ENCODE data around the gene ALOX15.
"Not testable (repeated sequence)": the region's sequence is repeated elsewhere in the genome, so short reads cannot be mapped to it uniquely, and the experiment has no call there.

ALOX15 gene

GRCh38 chr17:4592240-4593005 is 49.1 kb downstream of the ALOX15 start:
- DNase-seq, result no peak

DNA sequence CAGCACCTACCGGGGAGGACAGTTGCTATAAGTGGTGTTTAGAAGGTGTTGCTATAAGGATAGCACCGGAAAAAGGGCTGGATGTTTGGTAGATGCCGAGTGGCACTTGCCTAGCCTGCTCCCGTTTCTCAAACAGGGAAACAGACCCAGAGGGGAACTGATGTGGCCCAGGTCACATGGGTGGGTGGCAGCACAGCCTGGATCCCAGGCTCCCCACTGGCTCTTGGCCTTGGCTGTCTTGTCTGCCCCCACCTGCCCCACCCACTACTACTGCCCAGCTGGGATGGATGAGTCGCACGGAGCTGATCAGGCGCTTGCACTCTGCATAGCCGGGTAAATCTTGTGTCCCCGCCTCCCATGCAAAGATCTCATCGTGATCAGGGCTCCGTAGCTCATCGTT is 49.9 kb downstream of the ALOX15 start:
- no peak for DNase-seq

DNA sequence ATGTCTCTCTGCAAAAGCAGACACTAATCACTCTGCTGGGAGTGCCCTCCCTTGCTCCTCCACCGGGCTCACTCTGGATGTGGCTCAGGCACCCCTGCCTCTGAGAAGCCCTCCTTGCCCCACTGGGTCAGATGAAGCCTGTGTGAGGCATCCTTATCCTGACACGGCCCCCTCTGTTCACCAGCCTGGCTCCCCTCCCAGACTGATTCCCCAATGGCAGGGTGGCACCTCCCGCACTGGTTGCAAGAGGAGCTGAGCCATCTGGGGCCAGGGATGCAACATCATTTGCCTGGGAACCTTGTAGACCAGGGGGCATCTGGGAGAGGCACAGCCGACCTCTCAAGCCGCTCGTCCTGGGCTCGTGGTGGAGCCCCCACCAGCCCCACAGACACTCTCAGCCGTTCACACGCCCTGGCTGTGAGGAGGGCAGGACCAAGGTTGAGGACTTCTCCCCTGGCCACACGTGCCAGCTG is 50.5 kb downstream of the ALOX15 start:
- DNase-seq, result no peak

GRCh38 chr17:4590042-4590441 is 51.4 kb downstream of the ALOX15 start:
- DNase-seq, result not testable (repeated sequence)

DNA sequence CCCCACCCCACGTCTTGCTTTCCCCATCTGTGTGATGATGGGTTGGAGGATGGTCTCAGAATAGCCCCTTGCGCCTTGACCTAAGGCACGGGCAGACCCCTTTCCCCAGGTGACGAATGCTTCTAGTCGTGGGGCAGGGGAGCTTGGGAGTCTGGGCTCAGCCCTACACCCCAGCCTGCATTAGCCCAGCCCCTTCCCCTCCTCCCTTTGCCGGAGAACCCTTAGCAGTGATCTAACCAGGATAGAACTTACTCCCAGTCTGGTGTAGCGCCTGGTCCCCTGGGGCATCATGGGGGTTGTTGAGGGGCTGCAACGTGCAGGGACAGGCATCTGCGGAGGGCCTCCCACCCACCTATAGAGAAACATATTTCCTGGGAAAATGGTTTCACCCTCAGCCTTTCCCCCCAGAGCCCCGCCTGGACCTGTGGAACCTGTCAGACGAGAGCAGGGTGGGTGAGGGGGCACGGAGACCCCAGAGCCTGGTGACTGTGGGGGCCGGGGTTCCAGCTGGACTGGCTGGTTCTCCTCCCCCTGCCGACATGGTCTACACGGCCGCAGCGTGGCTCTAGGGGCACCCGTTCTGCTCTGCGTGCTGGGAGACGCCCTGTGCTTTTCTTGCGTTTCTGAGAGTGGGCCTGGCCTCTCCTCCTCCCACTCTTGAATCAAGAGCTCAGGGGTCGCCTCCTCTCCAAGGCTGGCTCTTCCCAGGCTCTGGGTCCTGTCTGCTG is 52.4 kb downstream of the ALOX15 start:
- no peak for DNase-seq

DNA sequence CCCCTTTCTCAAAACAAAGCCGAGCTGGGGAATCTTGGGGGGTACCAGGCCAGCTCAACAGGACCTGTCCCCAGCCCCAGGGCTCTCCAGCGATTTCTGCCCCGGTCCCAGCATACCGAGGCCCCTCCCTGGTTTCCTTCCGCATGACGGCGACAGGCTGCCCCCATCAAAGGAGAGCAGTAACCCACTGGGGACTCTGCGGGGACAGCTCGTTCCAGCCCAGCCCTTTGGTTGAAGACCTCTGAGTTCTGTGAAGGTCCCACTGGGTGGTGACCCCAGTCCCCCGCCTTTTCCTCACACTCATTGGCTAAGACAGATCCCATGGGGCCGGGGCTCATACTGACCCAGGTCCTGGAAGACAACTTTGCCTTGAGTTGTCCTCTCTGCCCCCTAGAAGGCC is 53.1 kb downstream of the ALOX15 start:
- no peak for DNase-seq

- no peak for DNase-seq
These were observed 53.7 kb downstream of the ALOX15 start for GRCh38 chr17:4587803-4588202.

- DNase-seq, result no peak
These were observed 54.3 kb downstream of the ALOX15 start for GRCh38 chr17:4587195-4587594.

DNA sequence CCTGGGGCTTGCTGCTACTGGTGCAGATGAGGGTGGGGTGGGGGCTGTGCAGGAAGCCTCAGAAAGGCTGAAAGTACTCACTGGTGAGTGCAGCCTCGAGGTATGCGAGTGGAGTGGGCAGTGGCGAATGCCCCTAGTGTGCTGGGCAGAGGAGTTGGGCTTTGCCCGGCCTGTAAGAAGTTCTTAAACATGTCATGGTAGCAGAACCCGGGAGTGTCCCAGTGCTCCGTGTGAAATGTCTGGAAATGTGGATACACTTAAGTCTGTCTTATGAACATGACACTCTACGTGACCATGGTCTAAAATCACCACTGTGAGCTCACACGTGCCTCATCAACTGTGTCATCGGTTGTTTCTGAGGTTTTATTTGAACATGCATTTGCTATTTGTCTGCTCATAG is 55.4 kb downstream of the ALOX15 start:
- no peak for DNase-seq

GRCh38 chr17:4585638-4585994 is 55.9 kb downstream of the ALOX15 start:
- no peak for DNase-seq

DNA sequence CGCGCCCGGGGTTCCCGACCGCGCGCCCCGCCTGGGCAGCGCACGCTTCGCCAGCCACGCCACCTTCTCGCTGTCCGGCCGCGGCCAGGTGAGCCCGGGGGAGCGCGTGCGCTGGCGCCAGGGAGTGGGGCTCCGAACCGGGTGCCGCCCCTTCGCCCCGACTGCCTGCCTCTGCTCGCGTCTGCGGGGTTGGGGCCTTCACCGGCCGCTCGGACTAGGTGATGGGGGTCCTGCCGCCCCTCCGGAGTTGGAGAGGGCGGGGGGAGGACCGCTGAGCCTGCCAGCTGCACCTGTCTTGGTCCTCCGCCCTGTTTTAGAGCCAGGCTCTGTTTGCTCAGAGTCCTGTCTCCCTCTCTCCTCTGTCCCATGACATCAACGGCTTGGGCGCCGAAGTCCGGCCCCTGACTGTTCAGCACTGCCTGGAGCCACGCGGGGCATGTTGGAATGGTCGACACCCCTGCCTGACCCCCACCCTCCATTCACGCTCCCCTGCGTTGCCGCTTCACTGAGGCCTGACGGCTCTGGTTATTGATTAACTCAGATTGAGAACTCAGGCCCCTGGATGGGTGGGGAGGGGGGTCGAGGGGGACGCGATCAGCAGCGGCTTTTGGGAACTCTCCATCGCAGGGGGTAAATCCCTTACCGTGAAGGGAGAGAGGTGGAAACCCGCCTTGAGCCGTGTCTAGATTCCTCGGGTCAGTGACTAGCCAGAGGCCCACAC is 56.4 kb downstream of the ALOX15 start:
- no peak for DNase-seq

- no peak for DNase-seq
These were observed 57.2 kb downstream of the ALOX15 start, which contains the start of gene SMTNL2 for GRCh38 chr17:4584101-4584916. Gene SMTNL2 (plus strand): TSS chr17:4584529. CDS start chr17:4584606, 77 bp downstream.

GRCh38 chr17:4583782-4584100 is 57.7 kb downstream of the ALOX15 start:
- no peak for DNase-seq

DNA sequence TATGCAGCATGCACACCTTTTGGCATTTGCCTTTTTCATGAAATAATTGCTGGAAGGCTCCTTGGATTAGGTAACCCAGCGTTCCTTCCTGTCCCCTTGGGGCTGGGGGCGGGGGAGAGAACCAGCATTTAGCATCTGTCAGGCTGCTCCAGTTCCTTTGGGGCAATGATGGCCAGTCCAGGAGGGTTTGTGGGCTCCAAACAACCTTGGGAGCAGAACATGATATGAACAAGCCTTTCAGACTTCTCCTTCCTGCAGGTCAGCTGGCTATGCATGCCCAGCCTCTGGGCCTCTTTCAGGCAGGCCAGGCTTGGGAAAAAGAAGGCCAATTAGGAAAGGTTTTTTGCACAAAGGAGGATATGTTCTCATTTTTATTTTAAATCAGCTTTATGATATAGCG is 58.3 kb downstream of the ALOX15 start:
- no peak for DNase-seq

- no peak for DNase-seq
These were observed 58.8 kb downstream of the ALOX15 start for GRCh38 chr17:4582691-4583090.

DNA sequence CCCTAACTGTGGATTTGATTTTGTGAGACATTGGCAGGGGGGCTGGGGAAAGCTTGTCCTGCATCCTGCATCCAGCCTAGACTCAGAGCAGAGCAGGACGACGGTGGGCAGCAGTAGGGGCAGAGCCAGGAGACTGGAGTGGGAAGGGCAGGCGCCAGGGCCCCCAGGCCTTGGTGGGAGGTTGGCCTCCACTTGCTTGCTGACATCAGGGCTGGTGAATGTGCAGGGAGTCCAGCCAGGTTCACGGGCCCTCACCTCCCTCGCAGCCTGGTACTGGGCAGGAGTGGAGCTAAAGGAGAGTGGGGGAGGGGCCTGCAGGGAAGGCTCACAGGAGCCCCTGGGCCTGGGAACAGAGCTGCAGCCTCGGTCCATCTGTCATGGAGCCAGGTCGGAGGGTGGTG is 59.4 kb downstream of the ALOX15 start:
- no peak for DNase-seq
